ENCODE data around the gene LTO1. TPM values are rescaled to one million over a fixed set of nuclear protein-coding genes. Genes with fewer than 3 reads are reported as not detected.

Gene LTO1
- total and polyA plus RNA-seq, 2 of the 13 experiments (the other 11 are each of a cell fraction or from before 2014, with no cell fraction given): 11.8 to 15.0 TPM

GRCh38 chr11:69663326-69663725, 11.8 kb downstream of the LTO1 start (continued):
- TF ChIP-seq ZMYM4 (CRISPR knock-in tag; IDR thresholded peaks at IDR 0.05): no peak
- TF ChIP-seq KLF15 (CRISPR knock-in tag; IDR thresholded peaks at IDR 0.05; ENCODE audit: borderline replicate concordance): no peak
- no peak for TF ChIP-seq PAXIP1 (CRISPR knock-in tag; conservative IDR thresholded peaks at IDR 0.05)

GRCh38 chr11:69662806-69663205, 12.3 kb downstream of the LTO1 start:
- DNase-seq (ENCODE audit: low spot score) (no peak), ATAC-seq (no peak), FAIRE-seq (no peak)
- ChIA-PET POLR2A (interaction anchor here (1.9 kb wide), 1 partner anchor 12 kb away, joined by 9 read pairs; the partner anchor contains the start of gene LTO1), CTCF (ENCODE audit: low intra/inter-chr PET ratio, low total read pairs) (interaction anchor here (1.7 kb wide), 1 partner anchor 8 kb away, joined by 9 read pairs; no protein-coding TSS in a partner anchor)
- no peaks in the 10 kb centered on the region for H4K20me1 ChIP-seq (ENCODE audit: insufficient read depth, low read length)
- H3K27me3 ChIP-seq (ENCODE audit: control insufficient read depth in 1 of 2, insufficient read depth in 2 of 2, low read length in 2 of 2): no peaks in the 10 kb centered on the region
- peaks cover 55% of the 10 kb centered on the region for H3K4me1 ChIP-seq (ENCODE audit: insufficient read depth, low read length)
- no peaks in the 10 kb centered on the region for H3K79me2 ChIP-seq (ENCODE audit: insufficient read depth, low read length)
- no peak overlapping the region for H2AFZ ChIP-seq (ENCODE audit: low read length)
- H3K9me3 ChIP-seq (ENCODE audit: low read length): no peaks in the 10 kb centered on the region
- in situ Hi-C loops (cut with HindIII; ENCODE audit: extremely low pct_ligation_motif_present, low pct_unique_long_range_greater_than_20kb) (no loop called here), intact Hi-C loops (cut with micrococcal nuclease; ENCODE audit: unreplicated experiment) (no loop called here)
- H3K27ac ChIP-seq (ENCODE audit: extremely low read length, insufficient read depth, low read length): no peak overlapping the region
- H3K9ac ChIP-seq (ENCODE audit: insufficient read depth, low read depth, low read length): no peak overlapping the region
- peaks cover 0 to 5% of the 10 kb centered on the region in 2 experiments; a peak in 1 of 5 replicates for H3K36me3 ChIP-seq (replicated peaks in 1 of 2; ENCODE audit: control insufficient read depth in 1 of 2, insufficient read depth in 2 of 2, low read length in 2 of 2)
- H3K4me3 ChIP-seq (replicated peaks in 1 of 3; ENCODE audit: insufficient read depth in 1 of 3, low read depth in 2 of 3, low read length in 3 of 3): no peak overlapping the region
- no TSS peak for BruUV-seq (replicated peaks)
- TF ChIP-seq ZNF790 (CRISPR knock-in tag; IDR thresholded peaks at IDR 0.05; ENCODE audit: borderline replicate concordance) (no peak), ZNF607 (CRISPR knock-in tag; IDR thresholded peaks at IDR 0.05; ENCODE audit: borderline replicate concordance) (no peak), SP2 (CRISPR knock-in tag; IDR thresholded peaks at IDR 0.05) (no peak), ZNF768 (CRISPR knock-in tag; IDR thresholded peaks at IDR 0.05) (no peak), NR2F1 (CRISPR knock-in tag; IDR thresholded peaks at IDR 0.05) (no peak), NCOA1 (CRISPR knock-in tag; IDR thresholded peaks at IDR 0.05) (no peak), NFYB (CRISPR knock-in tag; IDR thresholded peaks at IDR 0.05) (no peak), FOSL2 (CRISPR knock-in tag; IDR thresholded peaks at IDR 0.05) (no peak), ZNF570 (CRISPR knock-in tag; IDR thresholded peaks at IDR 0.05; ENCODE audit: borderline replicate concordance) (no peak)
- H3K4me2 ChIP-seq (ENCODE audit: low read depth, low read length): no peak overlapping the region
- over 99% methylated on average over 13 of the region's 13 CpGs for WGBS (ENCODE audit: low lambda C conversion rate)

All from HepG2 (cell line).